ENCODE data around the gene UNC79.

- TF ChIP-seq, protein P1, sequence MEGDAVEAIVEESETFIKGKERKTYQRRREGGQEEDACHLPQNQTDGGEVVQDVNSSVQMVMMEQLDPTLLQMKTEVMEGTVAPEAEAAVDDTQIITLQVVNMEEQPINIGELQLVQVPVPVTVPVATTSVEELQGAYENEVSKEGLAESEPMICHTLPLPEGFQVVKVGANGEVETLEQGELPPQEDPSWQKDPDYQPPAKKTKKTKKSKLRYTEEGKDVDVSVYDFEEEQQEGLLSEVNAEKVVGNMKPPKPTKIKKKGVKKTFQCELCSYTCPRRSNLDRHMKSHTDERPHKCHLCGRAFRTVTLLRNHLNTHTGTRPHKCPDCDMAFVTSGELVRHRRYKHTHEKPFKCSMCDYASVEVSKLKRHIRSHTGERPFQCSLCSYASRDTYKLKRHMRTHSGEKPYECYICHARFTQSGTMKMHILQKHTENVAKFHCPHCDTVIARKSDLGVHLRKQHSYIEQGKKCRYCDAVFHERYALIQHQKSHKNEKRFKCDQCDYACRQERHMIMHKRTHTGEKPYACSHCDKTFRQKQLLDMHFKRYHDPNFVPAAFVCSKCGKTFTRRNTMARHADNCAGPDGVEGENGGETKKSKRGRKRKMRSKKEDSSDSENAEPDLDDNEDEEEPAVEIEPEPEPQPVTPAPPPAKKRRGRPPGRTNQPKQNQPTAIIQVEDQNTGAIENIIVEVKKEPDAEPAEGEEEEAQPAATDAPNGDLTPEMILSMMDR (IDR thresholded peaks at IDR 0.05; ENCODE audit: extremely low read depth in 1 of 2, insufficient read depth in 1 of 2, low read depth in 1 of 2, low read length in 2 of 2), result no peak
- TF ChIP-seq POLR2A (IDR thresholded peaks at IDR 0.05; ENCODE audit: low read depth, low read length) (no peak), FOS (IDR thresholded peaks at IDR 0.05; ENCODE audit: borderline replicate concordance, insufficient read depth, low read length) (no peak), POLR2AphosphoS5 (IDR thresholded peaks at IDR 0.05; ENCODE audit: insufficient read depth, low read depth, low read length) (no peak), MAX (IDR thresholded peaks at IDR 0.05; ENCODE audit: insufficient read depth, insufficient read length) (no peak), JUN (IDR thresholded peaks at IDR 0.05; ENCODE audit: borderline replicate concordance, insufficient read depth, insufficient read length, low read depth) (no peak)
Measured at GRCh38 chr14:93546642-93547041, 115.9 kb downstream of the UNC79 start.

Measured in endothelial cell of umbilical vein (primary cell).